Measurements from ENCODE around the gene HEG1.

DNA sequence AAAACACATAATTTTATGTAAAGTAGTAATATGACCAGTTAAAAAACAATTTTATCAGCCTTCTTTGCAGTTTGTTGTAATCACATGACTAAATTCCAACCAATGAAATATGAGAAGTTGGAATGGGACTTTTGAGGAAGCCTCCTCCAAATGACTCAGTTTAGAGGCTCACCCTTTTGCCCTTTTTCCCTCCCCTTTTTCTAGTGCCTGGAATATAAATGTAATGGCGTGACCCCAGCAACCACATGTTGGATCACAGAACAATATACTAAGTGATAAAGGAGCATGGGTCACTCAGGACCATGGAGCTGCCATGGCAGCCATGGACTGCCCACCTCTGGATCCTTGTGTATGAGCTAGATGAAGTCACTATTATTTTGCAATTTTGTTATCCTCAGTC lies 48.8 kb upstream of the HEG1 start:
- no peak for TF ChIP-seq POLR2AphosphoS5 (IDR thresholded peaks at IDR 0.05)
- TF ChIP-seq, protein P1, sequence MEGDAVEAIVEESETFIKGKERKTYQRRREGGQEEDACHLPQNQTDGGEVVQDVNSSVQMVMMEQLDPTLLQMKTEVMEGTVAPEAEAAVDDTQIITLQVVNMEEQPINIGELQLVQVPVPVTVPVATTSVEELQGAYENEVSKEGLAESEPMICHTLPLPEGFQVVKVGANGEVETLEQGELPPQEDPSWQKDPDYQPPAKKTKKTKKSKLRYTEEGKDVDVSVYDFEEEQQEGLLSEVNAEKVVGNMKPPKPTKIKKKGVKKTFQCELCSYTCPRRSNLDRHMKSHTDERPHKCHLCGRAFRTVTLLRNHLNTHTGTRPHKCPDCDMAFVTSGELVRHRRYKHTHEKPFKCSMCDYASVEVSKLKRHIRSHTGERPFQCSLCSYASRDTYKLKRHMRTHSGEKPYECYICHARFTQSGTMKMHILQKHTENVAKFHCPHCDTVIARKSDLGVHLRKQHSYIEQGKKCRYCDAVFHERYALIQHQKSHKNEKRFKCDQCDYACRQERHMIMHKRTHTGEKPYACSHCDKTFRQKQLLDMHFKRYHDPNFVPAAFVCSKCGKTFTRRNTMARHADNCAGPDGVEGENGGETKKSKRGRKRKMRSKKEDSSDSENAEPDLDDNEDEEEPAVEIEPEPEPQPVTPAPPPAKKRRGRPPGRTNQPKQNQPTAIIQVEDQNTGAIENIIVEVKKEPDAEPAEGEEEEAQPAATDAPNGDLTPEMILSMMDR (IDR thresholded peaks at IDR 0.05): no peak
